ENCODE results near the gene RABEPK.
"Not testable (repeated sequence)": the region's sequence is repeated elsewhere in the genome, so short reads cannot be mapped to it uniquely, and the experiment has no call there.

The RABEPK gene

DNA sequence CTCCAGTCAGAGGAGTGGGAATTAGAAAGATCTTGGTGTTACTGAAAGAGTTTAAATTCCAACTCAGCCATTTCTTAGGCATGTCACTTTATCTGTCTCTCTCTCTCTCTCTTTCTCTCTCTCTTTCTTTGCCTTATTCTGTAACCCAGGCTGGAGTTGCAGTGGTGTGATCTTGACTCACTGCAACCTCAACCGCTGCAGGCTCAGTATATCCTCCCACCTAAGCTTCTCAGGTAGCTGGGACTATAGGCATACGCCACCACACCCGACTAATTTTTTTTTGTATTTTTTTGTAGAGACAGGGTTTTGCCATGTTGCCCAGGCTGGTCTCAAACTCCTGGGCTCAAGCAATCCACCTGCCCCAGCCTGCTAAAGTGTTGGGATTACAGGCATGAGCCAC lies 18.3 kb downstream of the RABEPK start:
- peaks cover 10% of the 10 kb centered on the region; the same call in 1 of the 2 replicates for H3K36me3 ChIP-seq (ENCODE audit: insufficient read depth, low read length)
- TF ChIP-seq FOXP2 (optimal IDR thresholded peaks at IDR 0.05; ENCODE audit: control extremely low read depth, extremely low read length, insufficient read depth) (no peak), POLR2AphosphoS5 (IDR thresholded peaks at IDR 0.05; ENCODE audit: borderline replicate concordance, low read depth, low read length) (no peak), EZH2 (IDR thresholded peaks at IDR 0.05) (no peak)

DNA sequence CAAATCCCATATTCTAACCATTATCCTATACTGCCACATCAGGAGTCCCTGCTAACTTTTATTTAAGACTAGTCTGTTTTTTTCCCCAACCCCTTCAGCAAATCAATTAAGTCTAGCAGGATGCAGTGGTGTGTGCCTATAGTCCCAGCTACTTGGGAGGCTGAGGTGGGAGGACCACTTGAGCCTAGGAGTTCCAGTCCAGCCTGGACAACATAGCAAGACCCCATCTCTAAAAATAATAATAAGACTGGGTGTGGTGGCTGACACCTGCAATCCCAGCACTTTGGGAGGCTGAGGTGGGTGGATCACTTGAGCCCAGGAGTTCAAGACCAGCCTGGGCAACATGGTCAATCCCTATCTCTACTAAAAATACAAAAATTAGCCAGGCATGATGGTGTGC lies 24.5 kb downstream of the RABEPK start:
- H3K27ac ChIP-seq; H3K9me3 ChIP-seq (ENCODE audit: low read depth, low read length); H3K4me3 ChIP-seq; H3K9ac ChIP-seq (ENCODE audit: insufficient read length); DNase-seq (ENCODE audit: low read depth, low spot score): not testable (repeated sequence)
- peaks cover 10% of the 10 kb centered on the region; the same call in 1 of the 2 replicates for H3K36me3 ChIP-seq (ENCODE audit: insufficient read depth, low read length)

More for the DNA sequence above, 18.3 kb downstream of the RABEPK start:
- H3K9ac ChIP-seq (ENCODE audit: insufficient read length): no peak overlapping the region
- DNase-seq (ENCODE audit: low read depth, low spot score): no peak
- no peaks in the 10 kb centered on the region for H3K9me3 ChIP-seq (ENCODE audit: low read depth, low read length)
- no peak overlapping the region for H3K4me3 ChIP-seq
- H3K27ac ChIP-seq: no peak overlapping the region

DNA sequence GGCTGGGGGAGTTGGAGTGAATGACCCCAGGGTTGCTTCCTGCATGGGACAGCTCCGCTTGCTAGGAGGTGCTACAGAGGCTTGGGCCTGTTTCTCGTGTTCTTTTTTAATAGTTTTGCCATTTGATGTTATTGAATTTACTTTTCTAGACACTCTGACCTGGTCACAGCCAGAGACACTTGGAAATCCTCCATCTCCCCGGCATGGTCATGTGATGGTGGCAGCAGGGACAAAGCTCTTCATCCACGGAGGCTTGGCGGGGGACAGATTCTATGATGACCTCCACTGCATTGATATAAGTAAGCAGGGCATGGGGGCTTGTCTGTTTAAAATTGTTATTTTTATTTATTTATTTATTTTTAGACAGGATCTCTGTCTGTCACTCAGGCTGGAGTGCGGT lies 27.4 kb downstream of the RABEPK start:
- no peak for TF ChIP-seq FOXP2 (optimal IDR thresholded peaks at IDR 0.05; ENCODE audit: control extremely low read depth, extremely low read length, insufficient read depth)
- no peak for TF ChIP-seq POLR2AphosphoS5 (IDR thresholded peaks at IDR 0.05; ENCODE audit: borderline replicate concordance, low read depth, low read length)
- no peak for TF ChIP-seq EZH2 (IDR thresholded peaks at IDR 0.05)
- Histone ChIP-seq H3K9me3 (ENCODE audit: low read depth, low read length) (no peaks in the 10 kb centered on the region), H3K4me3 (no peak overlapping the region), H3K27ac (no peak overlapping the region), H3K9ac (ENCODE audit: insufficient read length) (no peak overlapping the region), H3K36me3 (ENCODE audit: insufficient read depth, low read length) (peaks cover 4% of the 10 kb centered on the region; the same call in 1 of the 2 replicates)
- no peak for DNase-seq (ENCODE audit: low read depth, low spot score)

DNA sequence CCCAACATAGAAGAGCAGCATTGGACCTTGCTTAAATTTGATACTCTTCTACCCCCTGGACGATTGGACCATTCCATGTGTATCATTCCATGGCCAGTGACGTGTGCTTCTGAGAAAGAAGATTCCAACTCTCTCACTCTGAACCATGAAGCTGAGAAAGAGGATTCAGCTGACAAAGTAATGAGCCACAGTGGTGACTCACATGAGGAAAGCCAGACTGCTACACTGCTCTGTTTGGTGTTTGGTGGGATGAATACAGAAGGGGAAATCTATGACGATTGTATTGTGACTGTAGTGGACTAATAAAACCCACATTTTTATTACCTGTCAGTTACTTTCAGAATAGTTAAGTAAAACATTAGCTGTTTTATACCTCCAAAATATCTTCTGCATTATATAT lies 33.3 kb downstream of the RABEPK start:
- Histone ChIP-seq H3K36me3 (ENCODE audit: insufficient read depth, low read length) (peaks cover 49% of the 10 kb centered on the region), H3K4me3 (no peak overlapping the region), H3K9ac (ENCODE audit: insufficient read length) (no peak overlapping the region), H3K27ac (peak overlapping the region; percentile 67), H3K9me3 (ENCODE audit: low read depth, low read length) (no peaks in the 10 kb centered on the region)
- DNase-seq (ENCODE audit: low read depth, low spot score): no peak
- no peak for TF ChIP-seq POLR2AphosphoS5 (IDR thresholded peaks at IDR 0.05; ENCODE audit: borderline replicate concordance, low read depth, low read length)
- no peak for TF ChIP-seq EZH2 (IDR thresholded peaks at IDR 0.05)
- TF ChIP-seq FOXP2 (optimal IDR thresholded peaks at IDR 0.05; ENCODE audit: control extremely low read depth, extremely low read length, insufficient read depth): no peak

DNA sequence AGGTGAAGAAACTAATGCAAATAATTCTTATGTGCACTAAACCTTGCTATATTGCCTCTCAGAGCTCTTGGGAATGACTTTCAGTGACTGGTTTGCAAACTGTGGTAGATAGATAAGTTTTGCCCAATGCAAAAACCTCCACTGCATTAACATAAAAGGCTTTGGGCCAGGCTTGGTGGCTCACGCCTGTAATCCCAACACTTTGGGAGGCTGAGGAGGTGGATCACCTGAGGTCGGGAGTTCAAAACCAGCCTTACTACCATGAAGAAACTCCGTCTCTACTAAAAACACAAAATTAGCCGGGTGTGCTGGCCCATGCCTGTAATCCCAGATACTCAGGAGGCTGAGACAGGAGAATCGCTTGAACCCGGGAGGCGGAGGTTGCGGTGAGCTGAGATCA lies 33.8 kb downstream of the RABEPK start:
- H3K9ac ChIP-seq (ENCODE audit: insufficient read length); H3K4me3 ChIP-seq; DNase-seq (ENCODE audit: low read depth, low spot score); H3K9me3 ChIP-seq (ENCODE audit: low read depth, low read length): not testable (repeated sequence)
- Histone ChIP-seq H3K27ac (peak overlapping the region; percentile 67), H3K36me3 (ENCODE audit: insufficient read depth, low read length) (peaks cover 54% of the 10 kb centered on the region)

DNA sequence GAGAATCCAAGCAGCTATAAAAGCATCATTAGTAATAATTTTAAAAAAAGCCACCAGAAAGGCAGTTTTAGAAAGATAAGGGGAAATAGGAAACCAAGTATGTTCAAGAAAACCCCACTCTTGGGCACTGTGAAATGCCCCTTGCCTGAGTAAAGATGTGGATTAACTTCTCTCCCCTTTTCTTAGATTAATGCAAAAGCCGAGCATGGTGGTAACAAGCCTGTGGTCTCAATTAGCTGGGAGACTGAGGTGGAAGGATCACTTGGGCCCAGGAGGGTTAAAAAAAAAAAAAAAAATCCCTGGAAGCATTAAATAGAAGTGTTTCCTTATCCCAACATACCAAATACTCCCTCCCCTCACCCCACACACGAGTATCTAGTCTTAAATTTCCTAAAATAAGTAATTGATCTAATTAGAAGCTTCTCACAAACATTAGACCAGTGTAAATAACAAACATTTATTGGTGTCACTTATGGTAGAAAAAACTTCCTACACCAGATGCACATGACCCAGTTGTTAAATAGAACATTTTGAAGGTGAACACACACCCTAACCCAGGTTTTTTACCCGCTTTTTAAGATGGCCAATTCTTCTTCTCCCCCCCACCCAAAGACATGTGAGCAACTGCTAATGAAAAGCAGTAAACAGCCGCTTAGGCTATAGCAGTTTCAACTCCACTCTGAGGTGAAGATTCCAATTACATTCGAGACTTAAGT lies 35.6 kb downstream of the RABEPK start:
- Histone ChIP-seq H3K27ac (0 out of 2 replicates have a peak overlapping the region, but pooled peaks have one; percentile 31), H3K4me3 (0 out of 2 replicates have a peak overlapping the region, but pooled peaks have one; percentile 1), H3K9me3 (ENCODE audit: low read depth, low read length) (no peaks in the 10 kb centered on the region), H3K9ac (ENCODE audit: insufficient read length) (no peak overlapping the region), H3K36me3 (ENCODE audit: insufficient read depth, low read length) (peaks cover 69% of the 10 kb centered on the region)
- TF ChIP-seq FOXP2 (optimal IDR thresholded peaks at IDR 0.05; ENCODE audit: control extremely low read depth, extremely low read length, insufficient read depth): no peak
- no peak for TF ChIP-seq EZH2 (IDR thresholded peaks at IDR 0.05)
- no peak for TF ChIP-seq POLR2AphosphoS5 (IDR thresholded peaks at IDR 0.05; ENCODE audit: borderline replicate concordance, low read depth, low read length)
- no peak for DNase-seq (ENCODE audit: low read depth, low spot score)

DNA sequence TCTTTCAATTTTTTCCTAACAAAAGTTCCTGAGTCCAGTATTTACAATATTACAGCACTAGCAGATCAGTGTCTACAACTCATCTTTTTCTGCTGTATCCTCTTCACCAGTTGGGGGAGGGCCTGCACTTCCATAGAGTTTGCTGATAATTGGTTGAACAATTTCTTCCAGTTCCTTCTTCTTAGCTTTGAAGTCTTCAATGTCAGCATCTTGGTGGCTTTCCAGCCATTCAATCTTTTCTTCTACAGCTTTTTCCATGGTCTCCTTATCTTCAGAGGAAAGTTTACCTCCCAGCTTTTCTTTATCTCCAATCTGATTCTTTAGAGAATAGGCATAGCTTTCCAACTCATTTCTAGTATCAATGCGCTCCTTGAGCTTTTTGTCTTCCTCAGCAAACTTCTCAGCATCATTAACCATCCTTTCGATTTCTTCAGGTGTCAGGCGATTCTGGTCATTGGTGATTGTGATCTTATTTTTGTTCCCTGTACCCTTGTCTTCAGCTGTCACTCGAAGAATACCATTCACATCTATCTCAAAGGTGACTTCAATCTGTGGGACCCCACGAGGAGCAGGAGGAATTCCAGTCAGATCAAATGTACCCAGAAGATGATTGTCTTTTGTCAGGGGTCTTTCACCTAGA lies 36.3 kb downstream of the RABEPK start:
- not testable (repeated sequence) for H3K9me3 ChIP-seq (ENCODE audit: low read depth, low read length); DNase-seq (ENCODE audit: low read depth, low spot score); H3K9ac ChIP-seq (ENCODE audit: insufficient read length)
- 0 out of 2 replicates have a peak overlapping the region, but pooled peaks have one; percentile 17 for H3K4me3 ChIP-seq
- H3K36me3 ChIP-seq (ENCODE audit: insufficient read depth, low read length): peaks cover 69% of the 10 kb centered on the region
- 0 out of 2 replicates have a peak overlapping the region, but pooled peaks have one; percentile 31 for H3K27ac ChIP-seq

DNA sequence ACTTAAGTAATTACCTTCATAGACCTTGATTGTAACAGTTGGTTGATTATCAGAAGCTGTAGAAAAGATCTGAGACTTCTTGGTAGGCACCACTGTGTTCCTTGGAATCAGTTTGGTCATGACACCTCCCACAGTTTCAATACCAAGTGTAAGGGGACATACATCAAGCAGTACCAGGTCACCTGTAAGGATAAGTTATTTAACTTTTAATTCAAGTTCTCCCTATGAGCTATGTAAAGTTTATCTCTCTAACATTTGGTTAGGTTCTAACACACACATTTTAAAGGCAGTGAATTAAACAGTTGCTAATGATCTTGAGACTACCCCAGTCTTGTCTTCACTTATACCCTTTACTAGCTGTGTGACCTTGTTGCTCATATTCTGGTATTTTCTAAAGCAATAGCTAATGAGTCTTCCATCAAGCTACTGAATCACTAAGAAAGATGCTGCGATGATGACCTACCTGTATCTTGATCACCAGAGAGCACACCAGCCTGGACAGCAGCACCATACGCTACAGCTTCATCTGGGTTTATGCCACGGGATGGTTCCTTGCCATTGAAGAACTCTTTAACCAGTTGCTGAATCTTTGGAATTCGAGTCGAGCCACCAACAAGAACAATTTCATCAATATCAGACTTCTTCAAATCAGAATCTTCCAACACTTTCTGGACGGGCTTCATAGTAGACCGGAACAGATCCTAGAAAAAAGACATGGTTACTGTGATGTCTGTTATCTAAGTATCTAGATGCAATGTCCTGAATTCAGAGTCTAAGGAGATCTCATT lies 38.0 kb downstream of the RABEPK start:
- TF ChIP-seq POLR2AphosphoS5 (IDR thresholded peaks at IDR 0.05; ENCODE audit: borderline replicate concordance, low read depth, low read length) (0 out of 2 replicates have a peak, but pooled peaks have one; percentile 2), FOXP2 (optimal IDR thresholded peaks at IDR 0.05; ENCODE audit: control extremely low read depth, extremely low read length, insufficient read depth) (no peak), EZH2 (IDR thresholded peaks at IDR 0.05) (no peak)
- Histone ChIP-seq H3K4me3 (peak overlapping the region; percentile 97), H3K27ac (0 out of 2 replicates have a peak overlapping the region, but pooled peaks have one; percentile 44), H3K9me3 (ENCODE audit: low read depth, low read length) (no peaks in the 10 kb centered on the region), H3K36me3 (ENCODE audit: insufficient read depth, low read length) (peaks cover 66% of the 10 kb centered on the region), H3K9ac (ENCODE audit: insufficient read length) (peak overlapping the region; percentile 46)
- DNase-seq (ENCODE audit: low read depth, low spot score): no peak

Measured in SK-N-MC (cell line).